GM12872 (cell line): ENCODE measurements around the gene MDK.

Experiments used
- TF ChIP-seq, protein P1 (sequence below): IDR thresholded peaks from 3 replicates; pipeline ENCODE4 v1.5.1; 2011; ENCODE audit warnings: low read depth, mild to moderate bottlenecking, low read length, moderate library complexity; ENCODE audit not compliant: insufficient read depth

MDK gene

DNA sequence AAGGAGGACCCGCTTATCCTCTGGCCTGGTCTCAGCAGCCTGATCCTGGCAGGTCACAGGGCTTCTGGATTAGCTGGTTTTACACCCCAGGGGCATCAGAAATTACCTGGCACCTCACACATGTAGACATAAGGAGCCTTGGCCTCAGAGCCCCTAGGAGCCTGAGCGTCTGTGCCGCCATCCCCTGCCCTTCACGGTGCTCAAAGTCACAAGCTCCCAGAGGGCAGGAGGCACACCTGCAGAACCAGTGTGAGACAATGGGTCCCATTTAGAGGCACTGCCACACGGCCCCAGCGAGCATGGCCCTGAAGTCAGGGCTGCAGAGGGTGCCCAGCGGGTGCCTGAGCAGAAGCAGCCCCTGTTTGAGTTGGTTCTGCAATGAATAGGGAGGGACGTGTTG, 30.3 kb upstream of the MDK start:
- TF ChIP-seq, protein P1, sequence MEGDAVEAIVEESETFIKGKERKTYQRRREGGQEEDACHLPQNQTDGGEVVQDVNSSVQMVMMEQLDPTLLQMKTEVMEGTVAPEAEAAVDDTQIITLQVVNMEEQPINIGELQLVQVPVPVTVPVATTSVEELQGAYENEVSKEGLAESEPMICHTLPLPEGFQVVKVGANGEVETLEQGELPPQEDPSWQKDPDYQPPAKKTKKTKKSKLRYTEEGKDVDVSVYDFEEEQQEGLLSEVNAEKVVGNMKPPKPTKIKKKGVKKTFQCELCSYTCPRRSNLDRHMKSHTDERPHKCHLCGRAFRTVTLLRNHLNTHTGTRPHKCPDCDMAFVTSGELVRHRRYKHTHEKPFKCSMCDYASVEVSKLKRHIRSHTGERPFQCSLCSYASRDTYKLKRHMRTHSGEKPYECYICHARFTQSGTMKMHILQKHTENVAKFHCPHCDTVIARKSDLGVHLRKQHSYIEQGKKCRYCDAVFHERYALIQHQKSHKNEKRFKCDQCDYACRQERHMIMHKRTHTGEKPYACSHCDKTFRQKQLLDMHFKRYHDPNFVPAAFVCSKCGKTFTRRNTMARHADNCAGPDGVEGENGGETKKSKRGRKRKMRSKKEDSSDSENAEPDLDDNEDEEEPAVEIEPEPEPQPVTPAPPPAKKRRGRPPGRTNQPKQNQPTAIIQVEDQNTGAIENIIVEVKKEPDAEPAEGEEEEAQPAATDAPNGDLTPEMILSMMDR: no peak

DNA sequence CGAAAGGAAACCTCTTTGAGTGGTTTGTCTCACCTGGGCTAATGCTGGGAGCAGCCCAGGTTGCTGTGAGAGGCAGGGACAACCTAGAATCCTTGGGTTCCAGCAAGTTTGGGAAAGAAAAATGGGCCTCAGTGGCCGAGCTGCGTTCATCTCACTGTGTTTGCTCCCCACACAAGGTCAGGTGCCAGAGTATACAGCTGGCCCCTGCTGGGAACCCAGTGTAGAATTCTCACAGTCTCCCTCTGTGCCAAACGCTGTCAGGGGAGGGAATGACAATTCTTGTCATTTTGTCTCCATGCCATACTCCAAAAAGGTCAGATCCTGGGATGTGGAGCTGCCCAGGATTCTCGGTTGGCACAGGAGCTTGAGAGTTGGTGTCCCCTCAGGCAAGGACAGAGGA, 29.9 kb upstream of the MDK start:
- TF ChIP-seq, protein P1: no peak

DNA sequence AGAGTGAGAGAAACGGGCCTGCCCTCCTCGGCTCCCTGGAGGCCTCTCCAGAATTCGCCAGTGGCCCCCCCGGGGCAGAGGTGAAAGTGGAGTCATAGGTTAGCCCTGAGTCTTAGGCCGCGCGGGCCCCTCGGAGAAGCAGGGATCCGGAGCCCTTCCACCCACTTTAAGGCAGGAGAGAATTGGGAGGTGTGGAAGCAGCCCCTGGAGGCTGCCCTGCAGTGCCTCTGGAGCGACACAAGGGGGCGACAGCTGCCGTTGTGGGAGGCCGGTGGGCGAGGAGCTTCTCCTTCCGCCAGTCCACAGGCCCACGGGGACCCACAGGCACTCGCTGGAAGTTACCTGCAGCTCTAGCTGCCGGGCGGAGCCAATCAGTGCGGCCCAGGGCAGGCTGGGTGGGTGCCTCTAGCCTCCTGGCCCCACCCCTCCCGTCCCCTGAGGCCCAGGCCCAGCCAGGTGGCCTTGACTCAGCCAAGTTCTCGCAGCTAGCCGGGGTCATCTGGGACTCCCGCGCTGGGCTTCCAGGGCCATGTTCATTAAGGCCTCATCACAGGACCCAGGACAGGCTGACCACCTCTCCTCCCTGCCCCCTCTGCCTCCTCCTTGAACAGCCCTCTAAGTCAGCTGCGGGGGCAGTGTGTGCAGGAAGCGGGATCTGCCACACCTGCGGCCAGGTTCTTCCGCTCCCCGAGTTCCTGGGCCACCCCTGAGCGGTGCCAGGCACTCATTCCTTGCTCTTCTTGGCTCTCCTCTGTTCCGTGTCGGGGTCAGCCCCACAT, 29.2 kb upstream of the MDK start:
- TF ChIP-seq, protein P1: peak; percentile 95

DNA sequence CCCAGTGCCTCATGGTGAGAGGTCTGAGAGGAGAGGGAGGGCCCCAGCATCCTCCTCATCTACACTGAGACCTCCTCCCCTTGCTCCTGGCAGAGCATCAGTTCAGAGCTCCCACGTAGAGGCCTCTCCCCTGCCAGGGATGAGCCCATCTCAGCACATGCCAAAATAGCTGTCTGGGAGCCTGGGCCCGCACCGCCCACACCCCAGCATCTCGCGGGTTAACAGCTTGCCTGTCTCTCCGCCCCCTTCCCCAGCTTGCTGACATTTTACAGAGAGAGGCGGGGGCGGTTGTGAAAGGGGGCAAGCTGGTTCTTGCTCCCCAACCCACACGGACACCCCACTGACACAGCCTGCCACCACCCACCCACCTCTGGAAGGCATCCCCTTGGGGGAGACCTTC, 27.8 kb upstream of the MDK start:
- TF ChIP-seq, protein P1: no peak

DNA sequence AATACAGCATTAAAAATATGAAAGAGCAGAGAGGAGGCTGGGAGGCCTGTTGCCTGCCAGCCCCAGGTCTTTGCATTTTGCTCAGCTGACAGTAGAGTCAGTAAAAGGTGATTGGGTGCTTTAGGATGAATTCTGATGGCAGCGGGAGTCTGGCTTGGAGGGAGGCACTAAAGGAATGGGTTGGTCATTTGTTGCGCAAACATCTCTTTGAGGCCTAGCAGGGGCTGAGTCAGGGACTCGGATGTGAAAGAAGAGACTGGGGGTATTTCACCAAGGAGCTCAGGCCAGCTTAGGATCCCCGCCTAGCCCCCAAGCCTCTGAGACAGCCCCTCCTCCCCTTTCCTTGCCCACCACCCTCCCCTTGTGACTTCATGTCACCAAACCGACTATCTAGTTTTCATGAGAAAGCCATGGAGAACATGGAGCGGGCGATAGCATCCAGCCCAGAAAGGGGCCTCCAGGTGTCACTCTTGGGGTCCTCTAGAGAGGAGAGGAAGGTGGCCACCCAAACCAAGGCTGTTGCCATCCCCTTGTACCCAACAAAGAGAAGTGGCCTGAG, 24.5 kb upstream of the MDK start:
- TF ChIP-seq, protein P1: no peak

DNA sequence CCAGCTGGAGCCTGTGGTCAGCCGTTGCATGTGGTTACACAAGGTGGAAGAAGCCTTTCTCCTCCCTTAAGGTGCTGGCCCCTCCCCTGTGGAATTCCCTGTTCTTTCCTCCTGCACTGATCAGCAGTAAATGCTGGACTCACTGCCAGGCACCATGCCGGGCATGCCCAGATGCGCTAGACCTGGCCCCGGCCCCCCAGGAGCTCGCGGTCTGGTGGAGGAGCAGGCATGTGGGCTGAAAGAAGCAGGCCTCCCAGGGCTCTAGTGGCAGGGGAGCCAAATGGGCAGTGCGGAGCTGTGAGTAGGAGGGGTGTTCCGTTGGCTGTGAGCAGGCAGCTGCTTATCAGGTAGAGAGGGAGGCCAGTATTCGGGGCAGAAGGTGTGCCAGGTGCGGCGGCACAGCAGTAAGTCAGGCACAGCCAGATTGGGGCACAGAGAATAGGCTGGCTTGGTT, 24.0 kb upstream of the MDK start:
- TF ChIP-seq, protein P1: no peak

DNA sequence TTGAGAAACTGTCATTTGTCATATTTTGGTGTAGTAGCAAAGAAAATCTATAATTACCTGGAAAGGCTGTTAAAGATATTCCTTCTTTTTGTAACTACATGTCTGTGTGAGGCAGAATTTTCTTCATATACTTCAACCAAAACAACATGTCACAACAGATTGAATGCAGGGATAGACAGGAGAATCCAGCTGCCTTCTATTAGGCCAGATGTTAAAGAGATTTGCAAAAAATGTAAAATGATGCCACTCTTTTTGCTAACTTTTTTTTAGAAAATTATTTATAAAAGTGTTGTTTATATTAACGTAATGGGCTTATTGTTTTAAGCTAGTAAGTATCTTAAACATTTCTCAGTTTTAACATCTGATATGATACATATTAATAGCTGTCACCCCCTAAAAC, 21.5 kb upstream of the MDK start:
- TF ChIP-seq, protein P1: no peak
